Measurements from ENCODE around the gene ADAMTS13.
"Not testable (repeated sequence)": the region's sequence is repeated elsewhere in the genome, so short reads cannot be mapped to it uniquely, and the experiment has no call there.

The ADAMTS13 gene

DNA sequence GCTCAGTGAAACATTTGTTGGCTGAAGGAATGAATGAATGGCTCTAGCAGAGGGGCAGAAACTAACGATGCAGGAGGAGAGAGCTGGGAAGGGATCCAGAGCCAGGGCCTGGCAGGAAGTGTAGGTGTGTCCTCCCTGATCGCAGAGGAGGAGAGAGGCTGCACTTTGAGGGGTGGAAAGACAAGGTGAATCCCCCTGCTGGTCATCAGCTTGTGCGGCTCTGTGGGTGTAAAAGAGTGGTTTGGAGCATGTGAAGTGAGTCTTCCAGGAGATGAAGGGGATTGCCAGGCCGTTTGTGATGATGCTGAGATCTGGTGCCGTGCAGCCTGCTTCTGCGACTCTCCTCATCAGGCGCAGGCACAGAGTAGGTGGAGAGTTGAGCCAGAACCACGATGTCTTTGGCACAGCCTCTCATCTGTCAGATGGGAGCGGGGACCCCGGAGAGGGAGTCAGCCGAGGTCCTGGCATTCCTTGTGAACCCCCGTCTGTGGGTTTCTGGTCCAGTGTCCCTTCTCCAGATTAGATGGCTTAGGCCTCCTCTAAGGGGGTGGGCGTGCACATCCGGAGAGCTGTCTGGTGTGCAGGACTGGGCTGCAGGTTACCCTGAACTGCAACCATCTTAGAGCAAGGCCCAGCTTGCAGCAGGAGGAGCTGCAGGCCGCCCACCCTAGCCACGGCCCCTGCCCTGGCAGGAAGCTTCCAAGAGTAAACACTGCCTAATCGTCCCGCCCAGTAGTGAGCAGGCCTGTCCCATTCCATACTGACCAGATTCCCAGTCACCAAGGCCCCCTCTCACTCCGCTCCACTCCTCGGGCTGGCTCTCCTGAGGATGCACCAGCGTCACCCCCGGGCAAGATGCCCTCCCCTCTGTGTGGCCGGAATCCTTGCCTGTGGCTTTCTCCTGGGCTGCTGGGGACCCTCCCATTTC is at the start of gene ADAMTS13:
Gene ADAMTS13 (plus strand): TSS at position 753 of the 928 bp plus-strand sequence. CDS start 77 bp downstream, at position 830.
- FAIRE-seq (no peak), DNase-seq (ENCODE audit: low spot score) (no peak)

DNA sequence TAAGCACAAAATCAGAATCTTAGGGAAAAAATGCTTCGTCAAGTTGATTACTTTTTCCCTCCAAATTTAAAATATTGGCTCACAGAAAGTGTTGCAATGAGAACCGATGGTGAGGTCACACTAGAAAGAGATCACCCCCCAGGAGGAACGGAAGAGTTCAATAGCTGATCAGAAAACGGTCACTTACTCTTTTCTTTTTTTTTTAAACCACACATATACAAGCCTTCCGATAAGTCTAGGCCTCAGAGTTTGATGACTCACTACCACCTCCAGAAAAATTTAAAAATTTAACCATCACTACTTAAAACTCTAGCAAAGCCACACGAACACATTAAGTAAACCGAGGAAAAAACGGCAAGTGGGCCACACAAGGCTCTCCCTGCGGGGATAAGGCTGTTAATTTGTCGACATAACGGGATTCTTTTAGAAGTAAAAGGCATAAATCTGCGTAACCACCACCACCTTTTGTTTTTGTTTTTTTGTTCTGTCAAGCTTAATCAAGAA is 47.5 kb upstream of the ADAMTS13 start:
- FAIRE-seq, result peak; percentile 23
- DNase-seq (ENCODE audit: low spot score), result peak; percentile 40

DNA sequence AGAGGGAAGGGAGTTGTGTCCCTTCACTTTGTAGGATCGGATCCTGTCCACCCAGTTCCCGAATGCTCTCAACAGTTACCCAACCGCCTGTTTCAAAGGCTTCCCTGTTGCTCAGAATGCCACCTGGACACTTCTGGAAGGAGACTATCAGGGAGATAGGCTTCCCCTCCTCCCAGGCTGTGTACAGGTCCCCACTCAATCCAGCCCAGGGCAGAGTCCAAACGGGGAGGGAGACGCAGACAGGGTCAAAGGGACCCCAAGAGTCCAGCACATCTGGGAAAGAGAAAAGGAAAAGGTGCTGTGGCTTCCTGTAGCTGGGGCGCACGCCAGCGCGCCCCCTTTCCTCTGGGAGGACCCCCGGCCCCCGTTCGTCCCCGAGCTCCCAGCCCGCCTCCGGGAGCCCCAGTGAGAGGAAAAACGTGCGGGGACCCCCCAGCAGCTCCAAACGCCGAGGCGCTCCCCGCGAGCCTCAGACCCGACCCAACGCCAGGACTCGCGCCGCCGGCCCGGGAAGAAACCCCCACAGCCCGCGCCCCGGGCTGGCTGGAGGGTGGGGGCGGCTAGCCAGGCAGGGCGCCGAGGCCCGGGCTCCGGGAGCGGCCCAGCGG is 46.9 kb upstream of the ADAMTS13 start:
- DNase-seq (ENCODE audit: low spot score) (peak; percentile 25), FAIRE-seq (no peak)

DNA sequence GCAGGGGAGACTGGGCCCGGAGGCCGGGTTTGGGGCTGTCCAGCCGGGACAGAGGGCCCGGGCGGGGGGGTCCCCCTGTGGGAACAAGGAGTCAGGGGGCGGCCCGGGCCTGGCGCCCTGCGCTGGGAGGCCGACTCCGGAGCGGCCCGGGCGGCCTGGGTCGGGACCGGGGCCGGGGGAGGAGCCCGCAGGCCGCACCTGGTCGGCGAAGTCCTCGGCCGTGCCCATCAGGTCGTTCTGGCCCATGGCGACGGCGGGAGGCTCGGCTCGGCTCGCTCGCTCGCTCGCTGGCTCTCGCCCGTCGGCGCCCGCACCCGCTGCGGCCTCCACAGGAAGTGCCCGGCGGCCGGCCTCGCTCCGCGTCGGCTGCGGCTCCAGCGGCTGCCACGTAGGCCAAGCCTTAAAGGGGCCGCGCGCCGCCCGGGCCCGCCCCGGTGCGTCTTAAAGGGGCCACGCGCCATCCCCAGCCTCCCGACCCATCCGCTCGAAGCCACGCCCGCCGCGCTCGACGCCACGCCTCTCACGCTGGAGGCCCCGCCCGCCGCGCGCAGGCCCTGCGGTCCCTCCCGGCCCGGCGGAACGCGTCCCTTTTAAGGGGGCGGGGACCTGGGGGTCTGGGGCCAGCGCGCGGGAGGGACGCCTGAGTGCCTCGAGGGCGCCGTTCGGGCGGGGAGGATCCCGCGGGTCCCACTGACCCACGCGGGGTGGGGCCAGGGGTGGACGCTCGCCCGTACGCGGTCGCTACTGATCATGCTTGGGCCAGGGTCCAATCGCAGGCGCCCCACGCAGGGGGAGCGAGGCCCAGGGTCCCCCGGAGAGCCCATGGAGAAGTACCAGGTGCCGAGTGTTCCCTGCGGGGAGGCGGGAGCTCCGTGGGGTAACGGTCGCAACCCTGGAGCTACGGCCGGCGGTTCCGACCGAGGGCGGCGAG is 46.2 kb upstream of the ADAMTS13 start, which contains the start of the genes STKLD1 and SURF4:
Gene STKLD1 (plus strand): TSS at position 643 of the 931 bp plus-strand sequence. CDS start 108 bp downstream, at position 751.
Gene SURF4 (minus strand): TSS at position 337 of the 931 bp plus-strand sequence. CDS start 91 bp downstream, at position 246.
- FAIRE-seq (no peak), DNase-seq (ENCODE audit: low spot score) (peak; percentile 86)

DNA sequence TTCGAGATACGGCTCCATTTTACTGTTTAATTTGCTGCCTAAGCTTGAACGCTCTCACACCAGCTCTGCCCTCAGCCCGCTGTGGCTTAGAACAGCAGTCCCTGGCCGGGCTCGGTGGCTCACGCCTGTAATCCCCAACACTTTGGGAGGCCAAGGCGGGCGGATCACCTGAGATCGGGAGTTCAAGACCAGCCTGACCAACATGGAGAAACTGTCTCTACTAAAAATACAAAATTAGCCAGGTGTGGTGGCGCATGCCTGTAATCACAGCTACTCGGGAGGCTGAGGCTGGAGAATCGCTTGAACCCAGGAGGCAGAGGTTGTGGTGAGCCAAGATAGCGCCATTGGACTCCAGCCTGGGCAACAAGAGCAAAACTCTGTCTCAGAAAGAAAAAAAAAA is 44.9 kb upstream of the ADAMTS13 start:
- FAIRE-seq; DNase-seq (ENCODE audit: low spot score): not testable (repeated sequence)

DNA sequence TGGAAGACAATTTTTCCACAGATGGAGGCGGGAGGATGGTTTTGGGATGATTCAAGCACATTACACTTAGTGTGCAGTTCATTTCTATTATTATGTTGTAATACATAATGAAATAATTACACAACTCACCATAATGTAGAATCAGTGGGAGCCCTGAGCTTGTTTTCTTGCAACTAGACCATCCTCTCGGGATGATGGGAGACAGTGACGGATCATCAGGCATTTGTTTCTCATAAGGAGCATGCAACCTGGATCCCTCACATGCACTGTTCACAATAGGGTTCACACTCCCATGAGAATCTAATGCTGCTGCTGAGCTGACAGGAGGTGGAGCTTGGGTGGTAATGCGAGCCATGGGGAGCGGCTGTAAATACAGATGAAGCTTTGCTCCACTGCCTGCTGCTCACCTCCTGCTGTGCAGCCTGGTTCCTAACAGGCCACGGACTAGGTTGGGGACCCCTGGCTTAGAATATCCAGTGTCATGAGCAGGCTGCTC is 44.4 kb upstream of the ADAMTS13 start:
- no peak for DNase-seq (ENCODE audit: low spot score)
- no peak for FAIRE-seq

DNA sequence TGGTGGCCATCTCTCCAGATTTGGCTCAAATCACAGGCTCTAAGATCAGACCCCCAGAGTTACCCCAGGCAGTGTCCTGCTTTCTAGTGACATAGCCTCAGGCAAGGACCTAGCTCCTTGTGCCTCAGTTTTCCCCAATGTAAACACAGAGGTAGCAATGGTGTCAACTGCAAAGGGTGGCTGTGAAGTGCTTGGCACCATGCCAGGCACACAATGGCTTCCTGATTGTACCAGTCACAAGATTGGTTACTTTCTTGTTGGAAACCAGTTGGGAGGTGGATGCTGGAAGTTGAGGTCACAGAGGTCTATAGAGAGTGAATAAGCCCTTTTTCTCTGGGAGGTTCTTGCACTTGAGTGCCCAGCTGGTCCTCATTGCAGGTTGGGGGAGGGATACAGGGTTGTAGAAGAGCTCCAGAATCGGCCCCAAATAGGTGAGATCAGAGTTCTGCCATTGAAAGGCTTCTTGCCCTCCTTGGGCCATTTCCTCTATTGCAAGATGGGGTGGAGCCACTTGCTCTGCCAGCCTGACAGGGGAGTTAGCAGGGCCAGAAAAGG is 43.7 kb upstream of the ADAMTS13 start:
- DNase-seq (ENCODE audit: low spot score) (no peak), FAIRE-seq (no peak)

DNA sequence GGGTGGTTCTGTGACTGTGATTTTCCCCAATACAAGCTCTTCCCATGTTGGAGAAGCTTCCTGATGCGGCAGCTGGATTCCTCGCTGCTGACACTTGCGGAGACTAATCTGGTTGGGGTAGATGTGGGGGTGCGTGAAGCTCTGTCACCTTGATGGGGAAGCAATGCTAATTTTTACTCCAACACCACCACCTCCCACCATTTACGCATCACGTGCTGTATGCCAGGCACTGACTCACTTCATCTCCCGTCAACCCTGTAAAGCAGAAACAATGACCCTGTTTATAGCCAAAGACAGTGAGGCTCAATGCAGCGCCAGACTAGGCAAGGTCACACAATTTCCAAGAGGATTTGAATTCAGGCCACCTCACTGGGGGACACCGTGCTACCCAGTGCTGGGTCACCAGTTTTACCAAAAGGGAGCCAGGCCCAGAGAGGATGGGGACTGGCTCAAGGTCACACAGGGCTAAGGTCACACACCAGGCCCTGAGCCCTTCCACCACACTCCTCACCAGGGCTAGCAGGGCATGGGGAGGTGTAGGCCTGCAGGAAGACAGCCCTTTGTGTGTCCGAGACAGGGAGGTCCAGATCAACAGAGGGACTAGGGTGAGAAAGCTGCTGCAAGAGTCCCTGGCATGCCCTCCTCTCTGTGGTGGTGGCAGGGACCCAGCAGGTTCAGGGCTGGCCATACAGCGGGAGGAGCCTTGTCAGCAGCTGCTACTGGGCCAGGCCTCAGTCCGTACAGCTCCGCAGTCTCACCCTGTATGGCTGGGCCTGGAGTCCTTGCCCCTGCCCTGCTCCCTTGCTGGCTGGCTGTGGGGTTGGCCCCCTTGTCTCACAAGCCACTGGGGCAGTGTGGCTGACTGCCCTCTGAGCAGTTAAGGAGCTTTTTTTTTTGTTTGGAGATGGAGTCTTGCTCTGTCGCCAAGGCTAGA is 42.7 kb upstream of the ADAMTS13 start:
- no peak for DNase-seq (ENCODE audit: low spot score)
- no peak for FAIRE-seq

DNA sequence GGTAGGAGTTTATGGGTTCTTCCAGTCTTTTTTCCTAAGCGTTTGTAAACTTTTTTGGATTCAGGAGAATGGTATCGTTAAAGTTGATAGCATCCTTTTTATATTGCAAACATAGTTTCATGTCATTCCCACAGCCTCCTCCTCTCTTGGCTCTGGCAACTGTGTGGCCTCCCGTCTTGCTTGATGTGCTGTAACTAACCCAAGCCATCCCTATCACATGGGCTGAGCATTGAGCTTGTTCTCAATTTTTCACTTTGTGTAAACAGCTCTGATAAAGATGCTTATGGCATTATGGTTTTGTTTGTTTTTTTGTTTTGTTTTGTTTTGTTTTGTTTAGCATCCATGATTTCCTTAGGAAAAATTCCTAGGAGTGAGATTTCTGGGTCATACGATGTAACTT is 41.4 kb upstream of the ADAMTS13 start:
- DNase-seq (ENCODE audit: low spot score) (no peak), FAIRE-seq (no peak)

DNA sequence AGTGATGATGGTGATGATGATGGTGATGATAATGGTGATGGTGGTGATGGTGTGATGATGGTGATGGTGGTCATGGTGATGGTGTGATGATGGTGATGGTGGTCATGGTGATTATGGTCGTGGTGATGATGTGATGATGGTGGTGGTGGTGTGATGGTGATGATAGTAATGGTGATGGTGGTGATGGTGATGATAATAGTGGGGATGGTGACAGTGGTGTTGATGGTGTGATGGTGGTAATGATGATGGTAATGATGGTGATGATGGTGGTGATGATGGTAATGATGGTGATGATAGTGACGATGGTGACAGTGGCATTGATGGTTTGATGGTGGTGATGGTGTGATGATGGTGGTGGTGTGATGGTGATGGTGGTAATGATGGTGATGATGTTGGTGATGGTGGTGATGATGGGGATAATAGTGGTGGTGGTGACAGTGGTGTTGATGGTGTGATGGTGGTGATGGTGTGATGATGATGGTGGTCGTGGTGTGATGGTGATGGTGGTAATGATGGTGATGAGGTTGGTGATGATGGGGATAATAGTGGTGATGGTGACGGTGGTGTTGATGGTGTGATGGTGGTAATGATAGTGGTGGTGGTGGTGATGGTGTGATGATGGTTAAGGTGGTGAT is 39.5 kb upstream of the ADAMTS13 start:
- DNase-seq (ENCODE audit: low spot score) (no peak), FAIRE-seq (no peak)

DNA sequence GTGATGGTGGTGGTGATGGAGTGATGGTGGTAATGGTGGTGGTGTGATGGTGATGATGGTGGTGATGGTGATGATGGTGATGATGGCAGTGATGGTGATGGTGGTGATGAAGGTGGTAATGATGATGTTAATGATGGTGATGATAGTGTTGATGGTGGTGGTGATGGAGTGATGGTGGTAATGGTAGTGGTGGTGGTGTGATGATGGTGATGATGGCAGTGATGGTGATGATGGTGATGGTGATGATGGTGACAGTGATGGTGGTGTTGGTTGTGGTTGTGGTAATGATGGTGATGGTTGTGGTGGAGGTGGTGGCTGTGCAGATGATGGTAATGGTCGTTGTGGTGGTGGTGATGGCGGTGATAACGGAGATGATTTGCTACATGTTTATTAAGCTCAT is 38.7 kb upstream of the ADAMTS13 start:
- no peak for FAIRE-seq
- no peak for DNase-seq (ENCODE audit: low spot score)

DNA sequence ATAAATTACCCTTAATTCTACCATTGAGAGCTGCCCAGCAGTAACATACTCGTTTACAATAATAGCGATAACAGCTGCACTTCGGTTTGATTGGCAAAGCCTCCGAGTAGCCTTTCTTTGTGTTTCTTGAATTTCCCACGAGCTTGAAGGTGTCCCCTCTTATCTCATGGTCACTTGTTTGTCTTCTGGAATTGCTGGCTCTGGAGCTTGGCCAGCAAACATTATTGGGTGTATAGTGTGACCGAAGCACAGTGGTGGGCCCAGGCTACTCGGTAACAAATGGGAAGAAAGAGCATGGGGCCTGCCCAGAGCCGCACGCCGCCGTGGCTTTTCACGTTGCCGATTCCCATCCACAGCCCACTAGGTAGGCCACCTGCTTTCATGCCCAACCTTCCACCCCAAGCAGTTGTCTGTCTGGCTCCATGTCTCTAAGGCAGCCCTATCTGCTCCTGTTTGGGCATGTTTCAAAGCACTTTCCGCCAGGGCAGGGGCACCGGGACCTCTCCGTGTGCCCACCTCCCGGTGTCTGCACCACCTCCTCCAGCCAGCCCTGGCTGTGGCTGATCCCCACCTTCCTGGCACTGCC is 37.3 kb upstream of the ADAMTS13 start:
- DNase-seq (ENCODE audit: low spot score) (no peak), FAIRE-seq (no peak)

DNA sequence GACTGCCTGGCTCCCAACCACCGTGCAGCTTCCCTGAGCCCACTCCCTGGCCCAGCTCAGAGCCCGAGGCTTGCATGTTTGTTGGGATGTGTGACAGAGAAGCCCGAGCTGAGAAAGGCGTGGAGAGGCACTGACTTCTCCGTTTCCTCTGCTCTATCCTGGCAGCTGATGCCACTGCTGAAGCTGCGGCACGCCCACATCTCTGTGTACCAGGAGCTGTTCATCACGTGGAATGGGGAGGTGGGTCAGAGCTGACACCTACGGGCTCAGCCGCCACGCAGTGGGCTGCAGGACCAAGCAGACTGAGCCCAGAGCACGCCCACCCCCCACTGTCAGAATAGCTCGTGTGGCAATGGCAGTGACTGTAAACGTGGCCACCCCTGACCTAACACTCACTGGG is 36.7 kb upstream of the ADAMTS13 start:
- no peak for DNase-seq (ENCODE audit: low spot score)
- no peak for FAIRE-seq

DNA sequence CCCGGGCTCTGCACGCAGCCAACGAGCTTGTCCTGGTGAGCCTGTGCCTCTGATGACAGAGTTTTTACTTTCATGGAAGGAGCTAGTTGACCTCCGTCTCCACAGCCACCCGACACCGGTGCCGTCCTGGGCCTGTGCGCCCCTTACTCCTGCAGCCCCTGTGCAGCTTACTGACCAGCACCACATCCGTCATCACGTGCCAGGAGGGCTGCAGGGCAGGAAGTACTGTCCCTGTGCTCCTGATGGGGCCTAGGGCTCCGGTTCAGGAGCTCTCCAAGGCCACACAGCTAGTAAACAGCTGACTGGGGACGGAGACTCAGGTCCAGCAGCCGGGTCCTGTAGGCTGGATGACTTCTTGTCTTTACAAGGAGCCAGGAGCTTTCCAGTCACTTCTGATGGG is 35.8 kb upstream of the ADAMTS13 start:
- DNase-seq (ENCODE audit: low spot score) (no peak), FAIRE-seq (no peak)

DNA sequence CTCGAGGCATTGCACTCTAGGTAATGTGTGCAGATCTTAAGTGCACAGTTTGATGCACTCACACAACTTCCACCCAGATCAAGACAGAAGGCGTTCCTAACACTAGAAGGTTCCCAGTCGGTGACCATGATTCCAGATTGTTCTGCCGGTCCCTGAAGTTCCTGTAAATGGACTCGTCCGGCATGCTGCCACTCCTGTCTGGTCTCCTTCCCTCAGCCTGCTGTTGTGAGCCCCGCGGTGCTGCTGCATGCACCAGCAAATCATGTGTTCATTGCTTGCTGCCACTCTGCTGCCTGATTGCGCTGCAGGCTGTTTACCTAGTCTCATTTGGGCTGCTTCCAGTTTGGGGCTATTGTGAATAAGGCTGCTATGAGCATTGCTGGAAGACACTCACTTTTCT is 34.5 kb upstream of the ADAMTS13 start:
- no peak for FAIRE-seq

DNA sequence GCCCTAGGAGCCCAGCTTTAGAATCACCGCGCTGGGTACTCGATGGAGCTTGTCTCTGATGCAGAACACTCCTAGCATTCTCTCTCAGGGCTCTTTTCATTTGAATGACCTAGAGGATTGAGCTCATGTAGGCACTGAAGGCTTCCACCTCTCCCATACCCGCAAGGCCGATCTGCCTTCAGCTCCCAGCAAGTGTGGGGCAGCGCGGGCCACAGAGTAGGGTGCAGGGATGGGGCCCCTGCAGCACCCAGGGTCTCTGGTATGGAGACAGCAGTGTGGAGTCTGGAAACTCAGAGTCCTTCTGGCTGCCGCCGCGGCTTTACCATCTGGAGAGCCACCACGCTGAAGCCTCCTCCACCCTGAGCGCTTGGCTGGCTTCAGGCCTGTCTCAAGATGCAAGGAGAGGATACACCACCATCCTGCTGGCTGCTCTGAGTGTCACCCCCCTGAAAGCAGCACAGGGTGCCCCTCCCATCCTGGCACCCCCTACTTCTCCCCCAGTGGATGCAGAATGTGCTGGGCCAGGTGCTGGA is 33.1 kb upstream of the ADAMTS13 start:
- no peak for FAIRE-seq
- no peak for DNase-seq (ENCODE audit: low spot score)

More for the DNA sequence above, 34.5 kb upstream of the ADAMTS13 start:
- DNase-seq (ENCODE audit: low spot score), result no peak

DNA sequence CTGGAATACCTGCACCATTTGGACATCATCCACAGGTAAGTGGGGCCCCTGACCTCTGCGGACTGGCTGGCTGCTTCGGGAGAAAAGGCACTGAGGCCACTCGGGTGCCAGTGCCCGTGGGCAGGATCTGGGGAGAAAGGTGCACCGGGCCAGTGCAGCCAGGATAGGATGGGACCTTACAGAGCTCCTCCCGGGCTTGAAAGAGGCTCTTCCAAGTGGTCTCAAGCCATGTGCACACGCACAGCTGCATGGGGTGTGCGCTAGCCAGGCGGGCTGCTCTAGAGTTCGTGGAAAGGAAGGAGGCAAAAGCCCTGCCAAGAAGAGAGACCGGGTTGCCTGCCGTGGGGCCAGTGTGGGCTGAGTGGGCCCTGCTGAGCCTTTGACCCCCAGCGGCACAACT is 32.6 kb upstream of the ADAMTS13 start:
- no peak for FAIRE-seq

DNA sequence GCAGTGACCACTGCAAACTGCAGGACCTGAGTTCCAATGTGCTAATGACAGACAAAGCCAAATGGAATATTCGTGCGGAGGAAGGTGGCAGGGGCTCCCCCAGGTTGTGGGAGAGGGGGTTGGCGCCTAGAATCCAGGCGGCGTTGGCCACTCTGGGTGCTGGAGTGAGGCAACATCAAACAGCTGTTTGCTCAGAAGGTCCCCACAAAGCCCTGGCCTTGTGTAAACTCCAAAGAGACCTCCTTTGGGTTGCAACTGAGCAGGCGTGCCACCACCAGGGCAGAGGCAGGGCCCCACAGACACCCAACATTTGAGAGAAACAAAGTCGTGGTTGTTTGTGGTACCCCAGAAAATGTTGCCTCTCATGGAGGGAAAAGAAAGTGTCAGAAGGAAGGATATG is 31.5 kb upstream of the ADAMTS13 start:
- FAIRE-seq (no peak), DNase-seq (ENCODE audit: low spot score) (no peak)

More for the DNA sequence above, 32.6 kb upstream of the ADAMTS13 start:
- DNase-seq (ENCODE audit: low spot score), result no peak
